ENCODE results near the gene WNT3.
A peak's percentile ranks its signal among the peaks of the same experiment; 100 is the strongest.

The WNT3 gene

DNA sequence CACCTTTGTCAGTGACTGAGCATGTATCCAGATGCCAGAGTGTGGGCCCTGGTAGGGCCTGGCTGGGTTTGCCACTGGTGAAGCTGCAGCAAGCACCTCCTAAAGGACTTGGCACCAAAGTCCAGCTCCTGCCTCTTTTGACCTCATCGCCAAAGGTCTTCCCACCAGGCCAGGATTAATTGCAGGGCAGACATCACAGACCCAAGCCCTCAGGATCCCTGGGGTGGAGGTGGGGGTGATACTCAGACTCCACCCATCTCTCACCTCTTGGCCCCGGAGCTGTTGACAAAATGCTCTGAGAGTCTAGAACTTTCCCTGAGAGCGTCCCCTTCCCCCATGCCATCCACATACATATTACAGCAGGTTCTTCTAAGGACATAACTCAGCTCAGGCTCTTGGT is 4.6 kb downstream of the WNT3 start:
- no peak overlapping the region for H3K4me3 ChIP-seq (ENCODE audit: low read length)
- no peak for DNase-seq (ENCODE audit: low read depth)
- TF ChIP-seq, protein P1, sequence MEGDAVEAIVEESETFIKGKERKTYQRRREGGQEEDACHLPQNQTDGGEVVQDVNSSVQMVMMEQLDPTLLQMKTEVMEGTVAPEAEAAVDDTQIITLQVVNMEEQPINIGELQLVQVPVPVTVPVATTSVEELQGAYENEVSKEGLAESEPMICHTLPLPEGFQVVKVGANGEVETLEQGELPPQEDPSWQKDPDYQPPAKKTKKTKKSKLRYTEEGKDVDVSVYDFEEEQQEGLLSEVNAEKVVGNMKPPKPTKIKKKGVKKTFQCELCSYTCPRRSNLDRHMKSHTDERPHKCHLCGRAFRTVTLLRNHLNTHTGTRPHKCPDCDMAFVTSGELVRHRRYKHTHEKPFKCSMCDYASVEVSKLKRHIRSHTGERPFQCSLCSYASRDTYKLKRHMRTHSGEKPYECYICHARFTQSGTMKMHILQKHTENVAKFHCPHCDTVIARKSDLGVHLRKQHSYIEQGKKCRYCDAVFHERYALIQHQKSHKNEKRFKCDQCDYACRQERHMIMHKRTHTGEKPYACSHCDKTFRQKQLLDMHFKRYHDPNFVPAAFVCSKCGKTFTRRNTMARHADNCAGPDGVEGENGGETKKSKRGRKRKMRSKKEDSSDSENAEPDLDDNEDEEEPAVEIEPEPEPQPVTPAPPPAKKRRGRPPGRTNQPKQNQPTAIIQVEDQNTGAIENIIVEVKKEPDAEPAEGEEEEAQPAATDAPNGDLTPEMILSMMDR (conservative IDR thresholded peaks at IDR 0.05; ENCODE audit: low read length): no peak

DNA sequence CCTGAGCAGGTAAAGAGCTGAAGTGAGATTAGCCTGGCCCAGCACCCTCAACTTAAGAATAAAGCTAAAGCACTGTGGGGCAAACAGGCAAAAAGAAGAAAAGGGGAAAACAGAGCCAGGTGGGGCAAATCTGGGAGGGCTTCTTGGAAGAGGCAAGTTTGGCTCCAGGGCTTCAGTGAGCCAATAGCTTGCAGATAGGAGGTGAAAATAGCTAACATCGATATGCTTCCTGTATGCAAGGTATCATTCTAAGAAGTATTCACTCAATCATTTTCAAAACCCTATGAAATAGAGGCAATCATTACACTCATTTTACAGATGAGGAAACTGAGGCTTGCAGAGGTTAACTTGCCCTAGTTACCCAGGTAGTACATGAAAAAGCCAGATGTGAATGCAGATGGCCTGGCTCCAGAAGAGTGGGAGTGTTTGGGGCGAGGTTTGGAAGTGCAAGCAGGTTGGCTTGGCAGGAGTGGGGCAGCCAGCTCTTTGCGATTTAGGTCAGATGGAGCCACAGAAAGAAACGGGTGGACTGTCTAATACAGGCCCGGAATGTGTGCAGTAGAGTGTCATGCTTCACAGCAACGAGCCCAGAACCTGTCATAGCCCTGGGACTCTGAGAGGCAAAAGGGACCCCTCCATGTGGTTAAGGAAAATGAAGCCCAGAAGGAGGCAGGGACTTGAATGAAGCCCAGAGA is 5.7 kb downstream of the WNT3 start:
- TF ChIP-seq, protein P1 (conservative IDR thresholded peaks at IDR 0.05; ENCODE audit: low read length): no peak
- H3K4me3 ChIP-seq (ENCODE audit: low read length): no peak overlapping the region
- no peak for DNase-seq (ENCODE audit: low read depth)

DNA sequence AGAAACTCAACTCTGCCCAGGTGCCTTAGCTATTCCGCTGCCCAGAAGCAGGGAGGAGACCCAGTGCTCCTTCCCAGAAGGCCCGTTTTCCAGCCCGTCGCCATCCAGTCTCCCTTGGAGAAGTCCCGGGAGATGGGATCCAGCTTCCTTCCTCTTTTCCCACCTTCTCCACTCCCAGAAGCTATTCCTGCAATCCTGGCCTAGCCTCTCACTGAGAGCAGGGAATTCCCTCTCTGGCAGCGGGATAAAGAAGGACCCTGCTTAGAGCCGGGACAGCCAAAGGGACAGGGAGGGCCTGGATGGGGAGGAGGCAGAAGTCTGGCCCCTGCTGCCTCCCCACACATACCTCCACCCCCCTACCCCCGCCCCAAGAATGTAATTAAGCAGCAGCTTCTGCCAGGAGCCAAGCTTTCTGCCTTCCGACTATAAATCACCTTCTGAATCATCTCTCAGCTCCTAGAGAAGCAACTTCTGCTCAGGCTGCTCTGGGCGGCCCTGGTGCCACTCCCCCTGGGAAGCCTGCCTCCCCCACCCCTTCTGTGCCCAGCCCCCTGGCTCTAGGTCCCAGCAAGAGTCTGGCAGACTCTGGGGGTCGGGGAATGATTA is 6.4 kb downstream of the WNT3 start:
- DNase-seq (ENCODE audit: low read depth): peak; percentile 88
- TF ChIP-seq, protein P1 (conservative IDR thresholded peaks at IDR 0.05; ENCODE audit: low read length): no peak
- no peak overlapping the region for H3K4me3 ChIP-seq (ENCODE audit: low read length)

DNA sequence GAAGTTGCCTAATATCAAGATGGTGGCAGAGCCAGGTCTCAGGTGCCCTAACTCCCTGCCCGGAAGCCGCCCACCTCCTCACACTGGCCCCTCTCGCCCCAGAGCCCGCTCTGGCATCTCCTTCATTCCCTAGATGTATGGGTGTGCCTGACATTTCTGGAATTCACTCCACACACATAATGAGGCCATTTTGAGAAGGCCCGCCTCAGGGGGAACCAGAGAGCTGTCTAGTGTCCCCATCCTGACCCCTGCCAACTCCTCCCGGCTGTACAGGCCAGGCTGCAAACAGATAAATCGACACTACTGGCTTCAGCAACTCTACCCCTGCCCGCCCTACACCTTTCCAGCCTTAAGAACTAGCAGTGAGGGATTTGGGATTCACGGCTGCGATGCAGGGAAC is 7.7 kb downstream of the WNT3 start:
- no peak overlapping the region for H3K4me3 ChIP-seq (ENCODE audit: low read length)
- DNase-seq (ENCODE audit: low read depth): no peak
- TF ChIP-seq, protein P1 (conservative IDR thresholded peaks at IDR 0.05; ENCODE audit: low read length): no peak

DNA sequence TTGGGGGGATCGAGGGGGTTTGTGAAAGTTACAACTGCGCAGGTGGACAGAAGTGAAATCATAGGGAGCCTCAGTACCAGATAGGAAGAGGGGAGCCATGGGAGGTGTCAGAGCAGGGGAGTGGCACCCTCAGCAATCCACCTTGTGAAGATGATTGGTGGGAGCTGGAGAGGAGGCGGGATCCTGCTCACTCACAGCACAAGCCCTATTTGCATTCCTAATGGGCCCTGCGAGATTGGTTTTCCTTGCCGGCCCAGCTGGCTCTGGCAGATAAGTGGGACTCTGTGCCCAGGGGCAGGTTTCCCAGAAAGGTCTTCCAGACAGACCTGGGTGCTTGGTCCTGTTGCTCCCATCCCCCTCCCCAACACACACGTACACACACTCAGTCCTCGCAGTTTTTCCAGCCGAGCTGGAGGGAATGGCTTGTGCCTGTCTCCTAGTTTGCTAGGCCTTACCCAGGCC is 9.4 kb downstream of the WNT3 start:
- TF ChIP-seq, protein P1 (conservative IDR thresholded peaks at IDR 0.05; ENCODE audit: low read length): no peak
- DNase-seq (ENCODE audit: low read depth): no peak
- no peak overlapping the region for H3K4me3 ChIP-seq (ENCODE audit: low read length)

DNA sequence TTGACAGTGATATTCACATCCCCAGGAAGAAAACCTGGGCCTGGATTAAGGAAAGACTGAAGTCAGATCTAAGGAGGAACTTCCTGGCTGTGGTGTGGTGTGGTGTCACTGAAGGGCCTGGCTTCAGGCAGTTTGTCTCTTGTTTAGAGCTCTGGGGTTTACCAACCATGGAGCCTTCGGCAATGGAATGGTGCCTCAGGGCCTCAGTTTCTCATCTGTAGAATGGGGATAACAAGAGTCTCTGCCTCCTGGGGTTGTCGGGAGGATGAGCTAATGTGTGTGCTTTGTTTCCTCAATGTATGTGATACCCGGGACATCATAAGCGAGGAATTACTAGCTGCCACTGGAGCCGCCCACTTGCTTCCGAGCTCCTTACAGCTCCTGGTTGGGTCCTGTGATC is 12.7 kb downstream of the WNT3 start:
- H3K4me3 ChIP-seq (ENCODE audit: low read length): no peak overlapping the region
- TF ChIP-seq, protein P1 (conservative IDR thresholded peaks at IDR 0.05; ENCODE audit: low read length): no peak

DNA sequence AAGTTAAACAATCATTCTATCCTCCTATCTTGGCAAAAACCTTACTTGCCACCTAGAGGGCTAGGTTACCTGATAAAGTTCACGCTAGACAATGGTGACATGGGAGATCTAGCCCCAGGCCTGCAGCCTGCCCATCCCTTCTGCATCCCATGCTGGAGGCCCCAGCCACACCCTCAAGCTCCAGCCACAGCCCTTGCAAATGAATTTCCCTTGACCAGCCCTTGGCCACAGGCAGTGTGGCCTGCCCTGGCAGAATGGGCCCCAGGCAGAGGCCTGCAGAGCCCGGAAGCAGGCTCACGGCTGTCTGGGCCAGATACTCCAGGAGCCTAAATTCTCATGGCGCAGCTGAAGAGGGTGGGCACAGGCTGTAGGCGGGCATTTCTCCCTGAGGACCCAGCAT is 14.9 kb downstream of the WNT3 start:
- no peak for DNase-seq (ENCODE audit: low read depth)
- H3K4me3 ChIP-seq (ENCODE audit: low read length): no peak overlapping the region
- TF ChIP-seq, protein P1 (conservative IDR thresholded peaks at IDR 0.05; ENCODE audit: low read length): no peak

More for the DNA sequence above, 12.7 kb downstream of the WNT3 start:
- no peak for DNase-seq (ENCODE audit: low read depth)

Measured in AG10803 (cell line).